ENCODE measurements around the gene LRFN2.

The LRFN2 gene

DNA sequence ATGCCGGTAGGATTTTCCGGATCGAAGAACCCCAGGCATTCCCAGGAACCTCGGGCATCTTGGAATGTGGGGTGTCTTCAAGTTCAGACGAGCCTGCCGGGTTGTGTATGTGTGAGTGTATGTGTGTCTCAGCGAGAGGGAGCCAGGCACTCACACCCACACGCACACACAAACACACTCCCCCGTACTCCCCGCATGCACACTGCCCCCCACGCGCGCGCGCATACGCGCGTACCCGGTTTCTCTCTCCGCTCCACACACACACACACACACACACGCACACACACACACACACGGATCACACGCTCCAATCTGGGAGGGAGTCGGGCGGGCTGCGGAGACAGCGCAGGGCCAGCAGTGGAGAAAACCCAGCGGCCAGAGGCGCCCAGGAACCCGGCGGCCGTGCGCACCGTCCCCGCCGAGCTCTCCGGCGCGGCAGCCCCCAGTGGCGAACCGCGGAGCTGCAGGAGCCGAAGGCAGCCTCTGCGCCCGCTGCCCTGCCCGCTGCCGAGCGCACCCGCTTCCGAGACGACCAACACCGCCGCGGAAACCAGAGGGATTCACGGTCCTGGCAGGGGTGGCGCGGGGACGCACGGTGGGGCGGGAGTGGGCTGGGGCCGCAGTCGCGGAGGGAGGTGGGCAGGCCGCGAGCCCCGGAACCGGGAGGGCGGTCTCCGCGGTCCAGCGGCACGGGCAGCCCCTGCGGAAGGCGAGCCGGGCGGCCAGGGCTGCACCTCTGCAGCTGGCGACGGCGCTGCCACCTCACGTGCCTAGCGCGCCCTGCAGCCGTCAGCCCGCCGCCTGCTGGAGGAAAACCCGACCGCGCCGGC is at the start of gene LRFN2:
LRFN2 (minus strand) TSS at position 125 of the 830 bp plus-strand sequence.
- DNase-seq (ENCODE audit: low spot score) = peak; percentile 57

GRCh38 chr6:40634429-40634828 is 47.3 kb upstream of the LRFN2 start:
- DNase-seq (ENCODE audit: low spot score) = no peak

DNA sequence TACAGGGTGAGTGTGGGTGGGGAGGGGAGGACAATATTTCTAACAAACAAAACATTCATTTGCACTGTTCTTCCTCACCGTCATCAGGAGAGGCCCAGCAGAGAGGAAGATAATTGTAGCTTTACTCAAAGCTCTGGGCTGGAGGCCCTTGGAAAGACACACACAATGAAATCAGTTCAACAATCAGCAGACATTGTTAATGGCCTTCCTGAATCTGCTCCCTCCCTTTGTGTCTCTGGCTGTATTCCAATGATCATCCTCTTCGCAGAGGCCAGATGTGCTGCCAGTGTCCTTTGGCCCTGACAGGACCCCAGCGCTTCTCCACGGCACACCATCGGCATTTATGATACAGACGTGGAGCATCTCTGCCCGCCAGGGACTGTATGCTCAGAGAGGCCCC is 44.6 kb upstream of the LRFN2 start:
- no peak for DNase-seq (ENCODE audit: low spot score)

- DNase-seq (ENCODE audit: low spot score) = no peak
Observed at GRCh38 chr6:40630488-40630887, 43.3 kb upstream of the LRFN2 start.

GRCh38 chr6:40630051-40630450 is 42.9 kb upstream of the LRFN2 start:
- no peak for DNase-seq (ENCODE audit: low spot score)

DNA sequence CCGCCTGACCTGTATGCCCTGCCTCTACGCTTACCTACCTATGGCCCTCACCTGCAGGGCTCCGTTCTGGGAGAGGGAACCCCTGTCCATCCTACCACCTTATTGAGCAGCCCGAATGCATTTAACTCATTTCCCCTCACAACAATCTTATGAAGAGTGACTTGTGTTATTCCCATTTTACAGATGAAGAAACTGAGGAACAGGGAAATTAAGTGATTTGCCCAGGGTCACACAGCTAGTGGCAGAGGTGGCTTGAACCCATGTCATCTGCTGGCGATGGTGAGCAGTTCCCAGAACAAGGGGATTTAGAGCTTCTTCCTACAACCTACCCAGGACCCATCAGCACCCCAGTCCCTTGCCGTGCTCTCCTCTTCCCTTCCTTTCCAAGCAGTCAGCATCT is 42.3 kb upstream of the LRFN2 start:
- no peak for DNase-seq (ENCODE audit: low spot score)

- DNase-seq (ENCODE audit: low spot score) = no peak
Observed at GRCh38 chr6:40627316-40627715, 40.2 kb upstream of the LRFN2 start.

- DNase-seq (ENCODE audit: low spot score) = no peak
Observed at GRCh38 chr6:40626886-40627285, 39.7 kb upstream of the LRFN2 start.

DNA sequence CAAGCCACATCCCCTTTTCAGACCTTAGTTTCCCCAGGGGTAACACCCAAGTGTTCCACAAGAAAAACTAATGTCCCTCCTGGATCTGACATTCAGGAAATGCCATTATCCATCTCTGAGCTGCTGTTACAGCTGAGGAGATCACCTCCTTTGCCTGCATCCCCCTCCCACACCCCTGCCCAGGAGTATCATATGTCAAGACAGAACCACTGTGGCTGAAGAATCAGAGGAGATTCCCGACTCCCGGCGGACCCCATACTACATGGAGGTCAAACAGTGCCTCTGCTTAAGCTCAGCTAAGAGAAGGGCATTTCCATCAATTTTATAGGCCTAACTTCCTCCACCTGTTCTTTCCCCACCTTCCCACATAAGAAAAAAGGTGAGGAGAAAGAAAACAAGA is 36.8 kb upstream of the LRFN2 start:
- no peak for DNase-seq (ENCODE audit: low spot score)

GRCh38 chr6:40623178-40623577 is 36.0 kb upstream of the LRFN2 start:
- no peak for DNase-seq (ENCODE audit: low spot score)

DNA sequence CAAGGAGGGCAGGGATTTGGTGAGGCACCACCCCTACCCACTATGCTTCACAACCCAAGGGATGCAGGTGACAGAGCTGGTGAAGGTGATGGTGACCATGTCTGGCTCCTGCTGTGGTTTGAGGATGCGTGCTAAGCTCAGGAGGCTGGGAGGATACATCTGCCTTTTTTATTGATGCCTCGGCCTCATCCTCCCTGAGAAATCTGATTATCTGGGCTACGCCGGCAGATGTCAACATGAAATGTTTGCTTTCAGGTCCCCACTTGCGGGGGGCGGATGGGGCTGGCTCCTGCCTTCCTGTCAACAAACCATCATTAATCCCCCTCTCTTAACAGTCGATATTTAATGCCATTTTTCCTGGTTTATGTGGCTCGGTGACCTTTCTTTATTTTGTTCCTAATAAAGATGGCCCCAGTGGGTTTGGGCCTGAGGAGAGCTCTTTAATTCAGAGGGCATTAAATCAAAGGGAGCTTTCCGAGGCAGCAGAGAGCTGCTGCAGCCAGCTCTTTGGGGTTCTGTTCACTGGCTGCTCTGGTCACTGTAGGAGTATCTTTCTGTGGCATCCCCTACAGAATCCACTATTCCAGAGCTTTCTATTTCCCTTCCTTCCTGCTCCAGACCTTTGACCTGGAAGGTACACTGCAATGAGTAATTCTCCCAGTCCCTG is 33.5 kb upstream of the LRFN2 start:
- DNase-seq (ENCODE audit: low spot score) = no peak

DNA sequence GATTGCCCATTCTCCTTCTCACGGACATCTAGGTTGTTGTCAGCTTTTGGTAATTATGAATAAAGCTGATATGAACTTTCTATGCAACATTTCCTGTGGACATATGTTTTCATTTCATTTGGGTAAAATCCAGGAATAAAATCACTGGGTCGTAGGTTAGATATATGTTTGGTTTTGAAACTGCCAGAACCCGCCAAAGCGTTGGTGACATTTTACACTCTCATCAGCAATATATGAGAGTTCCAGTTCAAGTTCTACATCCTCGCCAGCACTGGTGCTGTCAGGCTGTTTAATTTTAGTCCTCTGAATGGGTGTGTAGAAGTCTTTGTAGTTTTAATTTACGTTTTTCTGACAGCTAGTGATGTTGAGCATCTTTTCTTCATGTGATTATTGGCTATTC is 27.5 kb upstream of the LRFN2 start:
- no peak for DNase-seq (ENCODE audit: low spot score)

GRCh38 chr6:40611912-40612311 is 24.7 kb upstream of the LRFN2 start:
- peak; percentile 1 for DNase-seq (ENCODE audit: low spot score)

DNA sequence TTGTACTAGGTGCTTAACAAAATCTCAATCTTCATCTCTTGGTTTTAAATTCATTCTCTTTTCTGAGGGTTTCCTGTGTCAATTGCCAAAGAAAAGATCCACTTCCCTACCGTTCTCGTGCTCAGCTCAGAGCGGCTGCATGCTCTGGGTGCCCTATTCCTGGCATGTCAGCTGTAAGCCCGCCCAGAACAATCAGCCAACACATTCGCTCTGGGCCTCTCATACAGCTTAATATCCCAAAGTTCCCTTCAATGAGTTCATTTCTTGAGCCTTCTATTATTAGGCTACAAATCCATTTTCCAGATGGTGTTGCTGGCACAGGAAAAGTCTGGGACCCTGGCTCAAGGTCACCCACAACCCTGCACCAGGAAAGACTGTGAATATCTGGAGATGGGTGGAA is 24.3 kb upstream of the LRFN2 start:
- no peak for DNase-seq (ENCODE audit: low spot score)

- no peak for DNase-seq (ENCODE audit: low spot score)
Observed at GRCh38 chr6:40610229-40610628, 23.1 kb upstream of the LRFN2 start.

- no peak for DNase-seq (ENCODE audit: low spot score)
Observed at GRCh38 chr6:40606981-40607380, 19.8 kb upstream of the LRFN2 start.

DNA sequence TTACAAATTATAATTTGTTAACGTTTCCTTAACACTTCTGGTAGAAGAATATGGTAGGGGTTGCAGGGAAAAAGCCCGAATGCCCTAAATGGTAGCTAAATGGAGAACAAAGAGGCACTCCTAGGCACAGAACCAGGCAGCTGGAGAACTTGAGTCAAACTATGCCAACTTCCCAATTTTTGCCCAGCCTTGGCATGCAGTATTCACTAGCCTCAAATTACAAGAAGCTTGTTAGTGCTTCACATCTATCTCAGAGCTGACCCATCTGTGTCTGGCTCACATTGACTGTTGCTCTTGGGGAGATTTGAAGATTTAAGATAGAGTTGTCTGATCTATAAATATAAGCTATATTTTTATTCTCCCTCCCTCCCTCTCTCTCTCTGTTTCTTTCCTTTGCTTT is 19.4 kb upstream of the LRFN2 start:
- no peak for DNase-seq (ENCODE audit: low spot score)

DNA sequence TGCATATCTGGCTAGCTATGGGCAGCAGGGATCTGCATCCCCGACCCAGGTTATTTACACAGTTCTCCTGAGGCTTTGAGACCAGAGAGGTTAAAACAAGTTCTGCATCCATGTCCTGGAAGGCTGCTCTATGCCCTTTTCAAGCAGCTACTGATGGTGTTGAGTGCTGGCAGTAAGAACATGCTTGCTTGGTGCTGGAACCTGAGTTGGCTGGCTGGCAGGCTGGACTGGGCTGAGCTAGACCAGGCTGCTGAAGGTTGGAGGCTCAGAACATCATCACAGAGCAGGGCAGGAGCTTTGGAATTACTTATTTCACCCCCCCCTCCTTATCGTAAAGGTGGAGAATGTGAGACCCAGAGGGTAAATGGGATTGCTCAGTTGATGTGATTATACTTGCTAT is 16.9 kb upstream of the LRFN2 start:
- DNase-seq (ENCODE audit: low spot score) = no peak

DNA sequence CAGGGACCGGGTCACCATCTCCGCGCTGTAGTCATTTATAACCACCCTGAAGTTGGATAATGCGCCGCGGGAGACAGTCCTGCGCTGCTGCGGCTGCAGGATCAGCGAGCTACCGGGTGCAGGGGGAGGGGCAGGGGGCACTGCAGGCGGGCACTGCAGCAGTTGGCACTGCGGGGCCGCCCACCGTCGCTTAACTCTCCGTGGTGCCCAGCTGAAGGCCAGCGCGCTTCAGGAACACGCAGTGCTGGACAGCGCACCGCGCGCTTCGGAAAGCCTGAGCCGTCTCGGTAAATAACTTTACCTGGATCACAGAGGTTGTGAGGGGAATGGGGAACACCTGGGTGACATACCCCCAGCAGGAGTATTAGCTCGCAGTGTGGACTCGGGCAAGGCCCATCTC is 12.4 kb upstream of the LRFN2 start:
- no peak for DNase-seq (ENCODE audit: low spot score)

- no peak for DNase-seq (ENCODE audit: low spot score)
Observed at GRCh38 chr6:40598516-40598915, 11.4 kb upstream of the LRFN2 start.

DNA sequence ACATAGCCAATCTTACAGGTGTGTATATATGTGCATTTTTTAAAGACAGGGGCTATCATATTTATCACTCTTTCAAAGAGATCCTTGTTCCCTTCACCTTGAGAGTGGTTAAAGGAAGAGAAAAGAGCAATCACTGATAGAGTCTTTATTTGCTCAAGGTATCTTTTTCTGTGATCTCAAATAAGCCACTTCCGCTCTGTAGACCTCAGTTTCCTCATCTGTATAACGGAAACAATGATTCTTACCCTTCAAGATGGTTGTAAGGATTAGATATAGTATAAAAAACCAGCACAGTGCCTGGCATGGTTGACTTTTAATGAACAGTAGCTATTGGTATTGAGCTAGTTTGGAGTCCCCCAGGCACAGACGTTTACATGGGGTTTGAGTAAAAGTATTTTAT is 10.1 kb upstream of the LRFN2 start:
- DNase-seq (ENCODE audit: low spot score) = no peak

DNA sequence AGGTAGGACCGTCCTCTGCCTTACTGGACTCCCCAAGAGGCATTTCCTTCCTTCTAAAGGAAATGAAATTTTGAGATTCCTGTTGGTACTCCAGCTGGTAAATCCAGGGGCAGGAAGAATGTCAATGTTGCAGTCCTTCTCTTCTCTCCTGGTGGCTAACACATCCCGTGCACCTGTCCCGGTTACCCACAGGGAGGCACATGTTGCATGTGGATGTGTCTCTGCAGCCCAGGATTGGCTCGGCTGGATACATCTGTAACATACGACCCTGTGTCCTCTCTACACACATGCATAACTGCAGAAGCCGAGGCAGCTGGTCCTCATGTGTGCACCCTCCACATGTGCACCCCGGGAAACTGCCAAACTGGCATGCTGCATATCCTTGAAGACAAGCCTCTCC is 1.3 kb upstream of the LRFN2 start:
- DNase-seq (ENCODE audit: low spot score) = no peak

- DNase-seq (ENCODE audit: low spot score) = no peak
Observed at GRCh38 chr6:40588070-40588384, 863 bp upstream of the LRFN2 start.
